ENCODE measurements around the gene KIF26B.

Gene KIF26B

GRCh38 chr1:245590726-245591125 lies 435.9 kb downstream of the KIF26B start:
- DNase-seq (ENCODE audit: low read depth in 2 of 2), result no peak

- DNase-seq (ENCODE audit: low read depth in 2 of 2), result no peak
These were observed 436.8 kb downstream of the KIF26B start for GRCh38 chr1:245591346-245592188.

DNA sequence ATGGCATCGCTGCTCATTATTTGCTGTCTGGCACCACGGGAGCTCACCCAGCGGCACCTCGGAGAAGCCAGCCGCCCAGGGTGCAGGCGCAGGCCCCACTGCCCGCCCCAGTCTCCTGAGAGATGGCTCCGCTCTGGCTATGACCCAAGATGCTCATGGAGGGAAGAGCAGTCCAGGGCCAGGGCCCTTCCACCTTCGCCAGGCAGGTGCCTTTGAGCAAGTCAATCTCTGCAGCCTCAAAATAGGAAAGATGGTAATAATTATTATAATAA lies 437.3 kb downstream of the KIF26B start:
- no peak for DNase-seq (ENCODE audit: low read depth in 2 of 2)

DNA sequence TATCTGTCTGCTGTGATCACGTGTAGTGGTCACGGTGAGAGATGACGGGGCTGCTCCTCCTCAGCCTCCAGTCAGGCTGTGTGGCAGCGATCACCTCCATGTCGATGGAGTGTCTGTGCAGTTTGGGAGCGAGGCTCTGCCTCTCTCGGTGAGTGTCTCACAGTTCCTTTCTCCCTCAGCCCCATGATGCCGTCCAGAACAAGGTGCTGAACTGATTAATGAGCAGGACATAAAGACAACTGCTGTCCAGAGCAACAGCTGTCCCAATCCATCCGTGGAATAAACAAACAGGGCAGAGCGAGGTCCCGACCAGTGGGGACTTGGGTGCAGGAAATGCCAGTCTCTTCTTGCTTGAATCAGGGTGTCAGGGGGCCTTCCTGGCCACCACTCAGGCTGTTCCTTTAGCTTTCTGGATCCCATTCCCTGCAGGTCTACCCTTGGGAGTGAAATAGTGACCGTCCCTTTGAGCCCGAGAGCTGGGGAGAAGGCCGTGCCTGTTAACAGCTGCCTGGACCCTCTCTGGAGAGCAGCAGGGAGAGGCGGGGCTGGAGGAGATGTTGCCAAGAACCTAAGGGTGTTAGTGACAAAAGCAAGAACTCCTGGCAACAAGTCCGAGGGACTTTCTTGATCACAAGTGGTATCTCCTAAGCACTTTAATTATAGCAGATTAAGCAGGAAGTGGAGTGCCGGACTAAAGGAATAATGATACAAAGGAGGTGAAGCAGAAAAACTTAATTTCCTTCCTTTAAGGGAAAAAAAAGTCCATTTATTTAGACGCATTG lies 443.9 kb downstream of the KIF26B start:
- DNase-seq (ENCODE audit: low read depth in 2 of 2), result no peak

- DNase-seq (ENCODE audit: low read depth in 2 of 2), result no peak
These were observed 444.8 kb downstream of the KIF26B start for GRCh38 chr1:245599371-245600174.

DNA sequence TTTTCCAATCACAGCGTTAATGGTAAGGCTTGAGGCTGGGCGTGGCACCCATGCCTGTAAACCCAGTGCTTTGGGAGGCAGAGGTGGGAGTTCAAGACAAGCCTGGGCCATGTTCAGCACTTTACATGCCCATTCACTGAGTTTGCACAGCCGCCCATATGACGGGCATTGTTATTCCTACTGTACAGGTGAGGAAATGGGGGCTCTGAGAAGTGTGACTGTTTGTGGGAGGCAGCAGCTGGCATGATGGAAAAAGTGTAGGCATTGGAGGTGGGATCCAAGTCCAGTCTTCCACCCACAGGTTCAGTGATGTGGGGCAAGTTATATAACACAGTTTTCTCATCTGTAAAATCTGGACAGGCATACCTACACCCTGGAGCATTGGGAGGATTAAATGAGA lies 445.9 kb downstream of the KIF26B start:
- DNase-seq (ENCODE audit: low read depth in 2 of 2), result no peak

DNA sequence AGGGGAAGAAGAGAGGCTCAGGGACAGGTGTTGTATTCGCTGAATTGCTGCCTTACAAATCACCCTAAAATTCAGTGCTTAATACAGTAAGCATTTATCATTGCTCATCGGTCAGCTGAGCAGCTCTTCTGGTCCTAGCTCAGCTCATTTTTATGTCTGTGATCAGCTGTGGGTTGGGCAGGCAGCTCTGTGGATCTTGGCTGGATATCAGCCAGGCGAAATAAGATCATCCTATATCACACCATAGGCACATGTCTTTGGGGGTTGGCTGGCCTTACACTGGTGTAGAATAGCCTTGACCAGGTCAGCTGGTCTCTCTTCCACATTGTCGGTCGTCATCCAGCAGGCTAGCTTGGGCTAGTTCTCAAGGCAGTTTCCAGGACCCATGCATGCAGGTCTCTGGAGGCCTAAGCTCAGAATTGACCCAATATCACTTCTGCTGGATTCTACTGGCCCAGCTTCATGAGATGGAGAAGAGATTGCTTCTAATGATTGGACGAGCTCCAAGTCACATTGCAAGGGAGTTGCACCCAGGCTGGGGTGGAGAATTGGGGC lies 448.6 kb downstream of the KIF26B start:
- no peak for DNase-seq (ENCODE audit: low read depth in 2 of 2)

GRCh38 chr1:245604979-245605378 lies 450.2 kb downstream of the KIF26B start:
- DNase-seq (ENCODE audit: low read depth in 2 of 2), result no peak

DNA sequence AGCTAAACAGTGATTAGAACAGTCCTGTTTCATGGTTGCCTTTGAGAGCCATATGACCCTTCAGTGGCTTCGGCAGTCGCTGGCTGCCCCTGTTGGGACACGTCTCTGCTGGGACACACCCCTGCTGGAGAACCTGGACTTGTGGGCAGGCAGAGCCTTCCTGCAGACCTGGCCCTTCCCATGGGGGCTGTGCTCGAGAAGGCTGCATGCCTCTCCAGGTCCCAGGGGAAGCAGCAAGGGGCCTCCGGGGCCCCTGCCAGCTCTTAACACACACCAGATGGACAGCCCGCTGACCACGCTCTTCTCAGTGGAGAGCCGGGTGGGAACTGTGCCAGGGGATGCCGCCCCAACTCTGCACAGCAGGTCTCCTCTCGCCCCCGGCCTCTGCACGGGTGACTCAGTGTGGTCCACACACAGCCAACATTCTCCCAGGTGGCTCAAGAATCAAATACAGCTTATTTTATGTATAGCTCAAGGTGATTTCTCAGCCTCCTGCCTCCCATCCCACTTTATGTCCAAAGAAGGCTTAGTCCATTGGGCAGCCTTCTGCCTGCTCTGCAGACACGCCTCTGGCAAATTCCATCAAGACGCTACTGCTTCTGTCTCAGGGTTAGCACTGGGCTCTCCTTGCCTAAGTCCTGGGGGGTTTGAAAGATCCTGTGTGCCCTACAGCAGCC lies 450.8 kb downstream of the KIF26B start:
- no peak for DNase-seq (ENCODE audit: low read depth in 2 of 2)

DNA sequence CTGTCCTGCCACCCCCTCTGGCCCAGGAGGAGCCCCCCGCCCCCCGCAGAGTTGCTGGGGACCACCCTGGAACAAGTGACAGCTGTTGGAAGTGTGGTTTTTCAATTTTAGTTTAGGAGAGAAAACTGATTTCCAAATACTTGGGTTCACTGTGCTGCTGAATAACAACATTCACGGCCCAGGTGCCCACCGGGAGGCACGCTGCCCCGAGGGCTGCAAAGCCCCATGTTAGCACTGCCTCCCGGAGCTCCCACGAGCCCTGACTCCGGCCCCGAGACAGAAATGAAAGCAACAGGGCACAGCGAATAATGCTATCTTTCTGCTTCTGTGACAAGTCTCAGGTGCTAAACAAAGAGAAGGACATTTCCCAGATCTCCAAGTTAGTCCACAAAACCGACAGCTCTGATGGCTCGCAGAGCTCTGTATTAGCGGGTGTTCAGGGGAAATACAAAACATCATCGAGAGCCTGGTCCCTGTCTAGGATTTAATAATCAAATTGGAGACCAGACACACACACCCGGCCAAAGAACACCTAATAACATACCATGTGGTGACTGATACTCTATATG lies 451.5 kb downstream of the KIF26B start:
- no peak for DNase-seq (ENCODE audit: low read depth in 2 of 2)

DNA sequence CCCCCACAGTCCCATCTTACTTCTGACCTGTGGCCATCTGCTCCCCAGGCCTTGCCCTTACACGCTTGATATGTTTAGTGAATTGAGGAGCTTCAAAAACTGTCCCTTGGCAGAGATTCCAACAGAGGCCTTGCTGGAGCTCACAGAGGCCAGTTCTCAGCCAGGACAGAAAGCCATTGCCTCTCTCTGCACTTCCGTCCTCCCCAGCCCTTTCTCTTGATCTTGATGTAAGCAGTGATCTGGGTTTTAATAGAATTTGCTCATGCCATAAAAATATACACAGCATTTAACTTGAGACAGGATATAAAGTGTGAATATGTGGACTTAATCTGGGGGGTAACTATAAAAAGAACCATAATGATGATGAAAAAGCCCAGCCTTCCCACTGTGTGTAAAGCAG lies 453.5 kb downstream of the KIF26B start:
- DNase-seq (ENCODE audit: low read depth in 2 of 2), result no peak

GRCh38 chr1:245609354-245610150 lies 454.8 kb downstream of the KIF26B start:
- no peak for DNase-seq (ENCODE audit: low read depth in 2 of 2)

DNA sequence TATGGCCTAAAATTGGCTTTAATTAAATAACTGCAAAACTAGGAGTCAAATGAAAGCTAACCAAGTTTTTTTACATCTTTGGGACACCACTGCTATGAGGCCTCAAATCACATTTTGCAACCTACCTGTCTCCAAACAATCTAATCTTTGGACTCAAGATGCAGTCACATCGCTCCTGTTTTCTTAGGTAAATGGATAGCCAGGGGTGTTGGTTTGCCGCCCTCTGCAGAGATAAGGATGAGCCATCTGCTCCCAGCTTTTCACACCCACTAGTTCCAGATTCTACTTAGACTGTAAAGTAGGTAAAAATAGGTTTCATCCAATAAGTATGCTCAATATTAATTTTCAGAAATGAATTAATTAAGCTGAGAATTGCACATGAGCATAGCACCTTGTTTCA lies 456.5 kb downstream of the KIF26B start:
- no peak for DNase-seq (ENCODE audit: low read depth in 2 of 2)

DNA sequence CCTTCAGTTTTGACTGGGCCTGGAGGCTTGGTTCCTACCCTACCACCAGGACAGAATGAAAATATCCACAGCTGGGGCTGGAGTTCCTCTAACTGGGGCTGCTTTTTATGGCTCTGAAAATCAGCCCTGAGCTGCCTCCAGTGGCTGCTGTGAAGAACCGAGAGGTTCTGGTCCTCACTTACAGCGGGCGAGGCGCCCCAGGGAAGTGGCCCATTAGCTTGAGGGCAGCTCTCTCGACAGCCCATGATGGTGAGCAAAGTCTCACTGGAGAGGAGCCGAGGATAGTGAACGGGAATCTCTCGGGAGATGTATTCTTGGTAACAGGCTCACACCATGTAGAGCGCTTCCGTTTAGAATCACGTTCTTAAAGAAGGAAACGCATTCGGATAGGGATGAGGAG lies 459.7 kb downstream of the KIF26B start:
- no peak for DNase-seq (ENCODE audit: low read depth in 2 of 2)

DNA sequence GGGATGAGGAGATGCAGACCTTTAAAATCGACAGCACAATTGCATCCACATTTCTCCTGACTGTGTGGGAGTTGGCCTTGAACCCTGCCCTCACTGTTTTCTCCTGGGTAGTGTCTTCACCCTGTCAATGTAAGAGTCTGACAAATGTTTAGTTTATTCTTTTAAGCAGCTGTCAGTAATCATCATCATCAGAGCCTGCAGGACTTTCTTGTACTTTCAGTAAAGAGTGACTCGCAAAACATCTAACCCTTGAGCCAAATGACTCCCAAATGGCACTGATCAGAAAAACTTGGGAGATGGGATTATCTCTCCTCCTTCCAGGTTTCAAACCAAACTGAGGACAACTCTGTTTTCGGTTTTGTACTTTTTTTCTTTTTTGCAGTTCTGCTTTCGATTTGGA lies 460.2 kb downstream of the KIF26B start:
- DNase-seq (ENCODE audit: low read depth in 2 of 2), result no peak

GRCh38 chr1:245621589-245621988 lies 466.8 kb downstream of the KIF26B start:
- DNase-seq (ENCODE audit: low read depth in 2 of 2), result no peak

GRCh38 chr1:245622332-245623014 lies 467.7 kb downstream of the KIF26B start:
- no peak for DNase-seq (ENCODE audit: low read depth in 2 of 2)

GRCh38 chr1:245641384-245641783 lies 486.6 kb downstream of the KIF26B start:
- no peak for DNase-seq (ENCODE audit: low read depth in 2 of 2)

DNA sequence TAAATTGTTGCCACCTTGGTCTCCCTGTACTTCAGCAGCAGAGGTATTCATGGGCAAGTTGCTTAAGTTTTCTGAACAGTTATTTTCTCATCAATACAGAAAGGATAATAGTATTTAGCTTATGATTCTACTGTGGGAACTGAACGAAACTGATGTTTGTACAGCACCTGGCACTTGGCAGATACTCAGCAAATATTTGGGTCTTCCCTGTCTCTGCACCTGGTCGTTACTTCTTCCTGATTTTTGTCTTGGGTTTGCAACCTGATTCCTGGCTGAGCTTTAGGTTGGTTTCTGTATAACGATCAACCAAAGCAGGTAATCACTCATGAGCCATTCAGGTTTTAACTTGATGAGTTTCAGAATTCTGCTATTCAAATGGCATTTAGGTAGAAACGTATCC lies 490.6 kb downstream of the KIF26B start:
- no peak for DNase-seq (ENCODE audit: low read depth in 2 of 2)

GRCh38 chr1:245645894-245646293 lies 491.1 kb downstream of the KIF26B start:
- no peak for DNase-seq (ENCODE audit: low read depth in 2 of 2)

All from stimulated activated CD8-positive, alpha-beta memory T cell treated with anti-CD3 and anti-CD28 coated beads, Interleukin-7, amount 100 ng/mL, for 1 hour (primary cell).